OCI-LY1 (cell line): Measurements from ENCODE around the gene MROH2A.

Experiments used
- H2AFZ ChIP-seq: fragments of 200-600 bp; sonication (generic), shearing (Covaris generic); 2 replicates; pipeline ENCODE4 v1.6.0; 2014; ENCODE audit warnings: antibody characterized with exemption, mild to moderate bottlenecking, low read length
- H3F3A ChIP-seq: fragments of 200-600 bp; sonication (generic), shearing (Covaris generic); 2 replicates; pipeline ENCODE4 v1.6.0; 2014; ENCODE audit warnings: mild to moderate bottlenecking, antibody characterized with exemption, low read length, moderate library complexity; ENCODE audit not compliant: insufficient read depth
- H3K27ac ChIP-seq: fragments of 200-600 bp; sonication (generic); 2 replicates; pipeline ENCODE4 v1.5.1; 2014; ENCODE audit warnings: low read length, mixed run types, mild to moderate bottlenecking, low read depth; ENCODE audit not compliant: poor library complexity, severe bottlenecking
- H3K27me3 ChIP-seq: fragments of 200-600 bp; sonication (generic); 2 replicates; pipeline ENCODE4 v1.6.0; 2014; ENCODE audit warnings: antibody characterized with exemption, mild to moderate bottlenecking, low read length, moderate library complexity; ENCODE audit not compliant: insufficient read depth
- H3K36me3 ChIP-seq: fragments of 200-600 bp; sonication (generic); 2 replicates; pipeline ENCODE4 v1.6.1; 2014; ENCODE audit warnings: mild to moderate bottlenecking, antibody characterized with exemption, low read length, moderate library complexity, mixed read lengths; ENCODE audit not compliant: insufficient read depth
- H3K4me1 ChIP-seq: fragments of 200-600 bp; sonication (generic); 2 replicates; pipeline ENCODE4 v1.5.1; 2014; ENCODE audit warnings: mild to moderate bottlenecking, low read length, moderate library complexity; ENCODE audit not compliant: insufficient read depth, severe bottlenecking
- H3K4me2 ChIP-seq: fragments of 200-600 bp; sonication (generic), shearing (Covaris generic); 2 replicates; pipeline ENCODE4 v1.6.1; 2014; ENCODE audit warnings: low read length
- H3K4me3 ChIP-seq: fragments of 200-600 bp; sonication (generic); 2 replicates; pipeline ENCODE4 v1.5.1; 2014; ENCODE audit warnings: low read length, low read depth, mild to moderate bottlenecking, mixed read lengths; ENCODE audit not compliant: poor library complexity, severe bottlenecking
- H3K79me2 ChIP-seq: fragments of 200-600 bp; shearing (Covaris generic); 2 replicates; pipeline ENCODE4 v1.6.1; 2016; ENCODE audit warnings: mixed run types, low read length, mixed read lengths; ENCODE audit not compliant: insufficient read depth
- H3K9ac ChIP-seq: fragments of 200-600 bp; sonication (generic), shearing (Covaris generic); 2 replicates; pipeline ENCODE4 v1.6.1; 2014; ENCODE audit warnings: mild to moderate bottlenecking, low read length, mixed read lengths
- H3K9me2 ChIP-seq: fragments of 200-600 bp; sonication (generic), shearing (Covaris generic); 2 replicates; pipeline ENCODE4 v1.6.1; 2014; ENCODE audit warnings: low read depth, mild to moderate bottlenecking, low read length, mixed read lengths
- H3K9me3 ChIP-seq: fragments of 200-600 bp; shearing (Covaris generic); 2 replicates; pipeline ENCODE4 v1.6.1; 2014; ENCODE audit warnings: low read length, mixed read lengths
- H4K20me1 ChIP-seq: fragments of 200-600 bp; sonication (generic), shearing (Covaris generic); 2 replicates; pipeline ENCODE4 v1.6.0; 2016; ENCODE audit warnings: mild to moderate bottlenecking, low read length; ENCODE audit not compliant: insufficient read depth
- EZH2 ChIP-seq: fragments of 200-600 bp; sonication (generic), shearing (Covaris generic); IDR thresholded peaks from 2 replicates; pipeline ENCODE4 v1.8.0; 2017; ENCODE audit warnings: borderline replicate concordance, mixed run types, mild to moderate bottlenecking, antibody characterized with exemption, low read length, moderate library complexity, mixed read lengths
- TF ChIP-seq, protein P1 (sequence below): fragments of 200-600 bp; sonication (generic), shearing (Covaris generic); IDR thresholded peaks from 2 replicates; pipeline ENCODE4 v1.5.1; 2017; ENCODE audit warnings: mild to moderate bottlenecking, antibody characterized with exemption, low read length, moderate library complexity, mixed read lengths

MROH2A gene

DNA sequence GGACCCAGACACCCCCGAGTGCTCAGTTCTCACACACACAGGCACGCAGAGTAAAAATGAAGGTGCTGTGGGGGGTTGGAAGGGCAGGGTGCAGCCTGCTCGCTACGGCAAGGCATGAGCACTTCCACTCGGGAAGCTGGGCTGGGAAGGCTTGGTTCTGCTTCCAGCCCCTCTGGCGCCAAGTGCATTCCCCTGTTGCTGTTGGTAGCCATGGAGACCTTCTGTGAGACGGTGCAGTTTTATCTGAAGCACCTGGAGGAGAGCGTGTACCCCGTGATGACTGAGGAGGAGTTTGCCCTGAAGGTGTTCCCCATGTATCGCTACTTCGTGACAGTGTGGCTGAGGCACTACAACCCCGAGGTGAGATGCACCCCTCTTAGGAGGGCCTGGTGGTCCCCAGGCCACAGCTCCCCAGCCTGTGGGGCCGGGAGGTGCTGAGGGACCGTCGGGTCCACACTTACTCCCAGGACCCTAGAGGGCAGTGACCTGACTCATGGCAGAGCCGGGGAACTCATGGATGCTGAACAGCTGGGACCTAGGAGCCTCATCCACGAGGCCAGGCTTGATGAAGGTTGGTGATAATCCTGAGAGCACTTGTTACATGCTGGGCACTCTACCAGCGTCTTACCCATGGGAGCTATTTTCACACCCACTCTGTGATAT, 15.5 kb downstream of the MROH2A start:
- Histone ChIP-seq H3K9me3 (no peaks in the 10 kb centered on the region), H3K27ac (no peak overlapping the region), H3K4me2 (peak overlapping the region; percentile 55; the same call in 1 of the 2 replicates), H3K27me3 (no peaks in the 10 kb centered on the region; the same call in 1 of the 2 replicates), H2AFZ (no peak overlapping the region), H3F3A (no peaks in the 10 kb centered on the region), H3K79me2 (no peaks in the 10 kb centered on the region), H3K4me1 (peaks cover 21% of the 10 kb centered on the region), H3K36me3 (no peaks in the 10 kb centered on the region), H3K4me3 (peak overlapping the region; percentile 51), H3K9me2 (no peaks in the 10 kb centered on the region), H4K20me1 (no peaks in the 10 kb centered on the region), H3K9ac (no peak overlapping the region)
- TF ChIP-seq EZH2 = no peak
- TF ChIP-seq, protein P1, sequence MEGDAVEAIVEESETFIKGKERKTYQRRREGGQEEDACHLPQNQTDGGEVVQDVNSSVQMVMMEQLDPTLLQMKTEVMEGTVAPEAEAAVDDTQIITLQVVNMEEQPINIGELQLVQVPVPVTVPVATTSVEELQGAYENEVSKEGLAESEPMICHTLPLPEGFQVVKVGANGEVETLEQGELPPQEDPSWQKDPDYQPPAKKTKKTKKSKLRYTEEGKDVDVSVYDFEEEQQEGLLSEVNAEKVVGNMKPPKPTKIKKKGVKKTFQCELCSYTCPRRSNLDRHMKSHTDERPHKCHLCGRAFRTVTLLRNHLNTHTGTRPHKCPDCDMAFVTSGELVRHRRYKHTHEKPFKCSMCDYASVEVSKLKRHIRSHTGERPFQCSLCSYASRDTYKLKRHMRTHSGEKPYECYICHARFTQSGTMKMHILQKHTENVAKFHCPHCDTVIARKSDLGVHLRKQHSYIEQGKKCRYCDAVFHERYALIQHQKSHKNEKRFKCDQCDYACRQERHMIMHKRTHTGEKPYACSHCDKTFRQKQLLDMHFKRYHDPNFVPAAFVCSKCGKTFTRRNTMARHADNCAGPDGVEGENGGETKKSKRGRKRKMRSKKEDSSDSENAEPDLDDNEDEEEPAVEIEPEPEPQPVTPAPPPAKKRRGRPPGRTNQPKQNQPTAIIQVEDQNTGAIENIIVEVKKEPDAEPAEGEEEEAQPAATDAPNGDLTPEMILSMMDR = no peak

DNA sequence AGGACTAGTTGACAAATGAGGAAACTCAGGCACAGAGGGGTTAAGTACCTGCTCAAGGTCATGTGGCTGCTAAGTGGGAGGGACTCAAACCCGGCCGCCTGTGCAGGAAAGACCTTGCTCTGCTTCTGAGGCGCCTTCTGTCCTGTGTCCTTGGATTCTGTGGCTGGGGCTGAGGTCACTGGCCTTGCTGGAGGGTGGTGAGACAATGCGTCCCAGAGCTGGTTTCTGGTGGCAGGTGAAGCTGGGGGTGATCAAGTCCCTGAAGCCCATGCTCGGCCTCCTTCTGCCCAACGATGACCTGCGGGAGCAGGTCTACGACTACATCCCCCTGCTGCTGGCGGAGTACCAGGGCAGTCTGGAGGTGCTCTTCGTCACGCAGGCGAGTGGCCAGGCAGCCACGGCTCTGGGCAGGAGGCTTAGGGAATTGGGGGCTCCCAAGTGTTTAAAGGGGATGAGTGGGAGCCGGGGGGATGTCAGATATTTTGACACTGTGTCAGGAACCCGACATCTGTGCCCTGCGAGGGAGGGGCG, 16.1 kb downstream of the MROH2A start:
- TF ChIP-seq, protein P1 = no peak
- no peak for TF ChIP-seq EZH2
- no peaks in the 10 kb centered on the region for H3K79me2 ChIP-seq
- peaks cover 21% of the 10 kb centered on the region for H3K4me1 ChIP-seq
- no peak overlapping the region for H2AFZ ChIP-seq
- H3K27ac ChIP-seq = no peak overlapping the region
- H3K9ac ChIP-seq = peak overlapping the region; percentile 16; the same call in 1 of the 2 replicates
- no peaks in the 10 kb centered on the region; the same call in 1 of the 2 replicates for H3K27me3 ChIP-seq
- peak overlapping the region; percentile 51 for H3K4me3 ChIP-seq
- H3F3A ChIP-seq = no peaks in the 10 kb centered on the region
- H3K9me3 ChIP-seq = no peaks in the 10 kb centered on the region
- no peaks in the 10 kb centered on the region for H4K20me1 ChIP-seq
- H3K36me3 ChIP-seq = no peaks in the 10 kb centered on the region
- peak overlapping the region; percentile 55 for H3K4me2 ChIP-seq
- H3K9me2 ChIP-seq = no peaks in the 10 kb centered on the region

DNA sequence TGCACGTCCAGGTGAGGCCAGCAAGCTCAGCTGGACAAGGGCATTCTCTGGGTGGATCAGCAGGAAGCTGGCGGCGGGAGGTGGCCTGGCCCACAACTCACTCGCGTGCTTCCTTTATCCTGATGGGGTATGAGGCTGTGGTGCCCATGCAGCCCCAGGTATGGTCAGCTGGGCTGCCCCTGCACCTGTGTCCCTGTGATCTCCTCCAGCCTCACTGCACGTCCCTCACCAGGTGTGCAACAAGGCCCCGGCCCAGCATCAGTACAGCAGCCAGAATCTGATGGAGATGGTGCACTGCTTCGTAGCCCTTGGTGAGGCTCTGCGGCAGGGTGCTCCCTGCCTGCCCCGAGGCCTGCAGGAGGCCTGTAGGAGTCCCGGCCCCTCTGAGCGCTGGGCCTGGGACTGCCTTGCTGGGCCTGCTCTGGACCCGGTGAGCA, 17.6 kb downstream of the MROH2A start:
- no peaks in the 10 kb centered on the region for H3K36me3 ChIP-seq
- no peak overlapping the region for H2AFZ ChIP-seq
- no peaks in the 10 kb centered on the region for H4K20me1 ChIP-seq
- H3K4me1 ChIP-seq = peaks cover 21% of the 10 kb centered on the region
- no peak overlapping the region for H3K4me3 ChIP-seq
- H3F3A ChIP-seq = no peaks in the 10 kb centered on the region
- no peak overlapping the region for H3K4me2 ChIP-seq
- no peaks in the 10 kb centered on the region for H3K9me2 ChIP-seq
- no peaks in the 10 kb centered on the region; the same call in 1 of the 2 replicates for H3K27me3 ChIP-seq
- H3K9ac ChIP-seq = no peak overlapping the region
- no peaks in the 10 kb centered on the region for H3K9me3 ChIP-seq
- no peak for TF ChIP-seq EZH2
- TF ChIP-seq, protein P1 = no peak
- H3K79me2 ChIP-seq = no peaks in the 10 kb centered on the region
- H3K27ac ChIP-seq = no peak overlapping the region
